ENCODE results near the gene RBM19. TPM values are rescaled to one million over a fixed set of nuclear protein-coding genes. Genes with fewer than 3 reads are reported as not detected.

Gene RBM19
- polyA plus RNA-seq, 2 of the 4 experiments (the other 2 are of a cell fraction) = 16.0 to 18.6 TPM

GRCh38 chr12:113961921-113962710 lies 4.0 kb downstream of the RBM19 start:
- ATAC-seq (no peak), DNase-seq (ENCODE audit: low read depth in 1 of 2, low spot score in 1 of 2) (peak in 1 of 2 experiments; percentile 18), FAIRE-seq (no peak)
- 75% methylated on average over 16 of the region's 16 CpGs for WGBS (ENCODE audit: missing lambda C conversion rate)
- no peaks in the 10 kb centered on the region for H3K9me3 ChIP-seq
- ChIA-PET POLR2A (no interaction called here), CTCF (interaction anchor here (0.6 to 1.4 kb wide), 2 partner anchors 18 to 586 kb away, joined by 3 read pairs; no protein-coding TSS in a partner anchor)
- H3K4me3 ChIP-seq = no peak overlapping the region
- H3K4me1 ChIP-seq = peaks cover 11% of the 10 kb centered on the region; the same call in 2 of the 3 replicates
- TF ChIP-seq CEBPB (IDR thresholded peaks at IDR 0.05) (no peak), MAX (IDR thresholded peaks at IDR 0.05) (no peak), FOSL2 (IDR thresholded peaks at IDR 0.05) (no peak), FOSL2 (CRISPR knock-in tag; IDR thresholded peaks at IDR 0.05) (peak; percentile 30; the same call in 1 of the 2 replicates), REST (IDR thresholded peaks at IDR 0.05) (no peak)
- no peak overlapping the region for H3K4me2 ChIP-seq
- H3K27ac ChIP-seq = no peak overlapping the region

GRCh38 chr12:113960030-113960429 lies 6.1 kb downstream of the RBM19 start:
- ChIA-PET CTCF (interaction anchor here (0.8 kb wide), 1 partner anchor 9 kb away, joined by 4 read pairs; no protein-coding TSS in a partner anchor), POLR2A (no interaction called here)
- Histone ChIP-seq H3K4me1 (peaks cover 7% of the 10 kb centered on the region; the same call in 2 of the 3 replicates), H3K4me3 (no peak overlapping the region), H3K4me2 (no peak overlapping the region), H3K27ac (no peak overlapping the region), H3K9me3 (no peaks in the 10 kb centered on the region)
- FAIRE-seq (no peak), DNase-seq (ENCODE audit: low read depth in 1 of 2, low spot score in 1 of 2) (no peak), ATAC-seq (no peak)
- WGBS (ENCODE audit: missing lambda C conversion rate) = 93% methylated on average over 6 of the region's 6 CpGs
- no peak for TF ChIP-seq FOSL2 (IDR thresholded peaks at IDR 0.05)
- no peak for TF ChIP-seq FOSL2 (CRISPR knock-in tag; IDR thresholded peaks at IDR 0.05)
- no peak for TF ChIP-seq RARB (CRISPR knock-in tag; IDR thresholded peaks at IDR 0.05)
- TF ChIP-seq MAFK (IDR thresholded peaks at IDR 0.05; ENCODE audit: partially characterized antibody) = no peak
- no peak for TF ChIP-seq TFCP2L1 (CRISPR knock-in tag; IDR thresholded peaks at IDR 0.05)
- TF ChIP-seq E2F6 (IDR thresholded peaks at IDR 0.05; ENCODE audit: borderline replicate concordance, low read depth) = no peak
- TF ChIP-seq CHD4 (IDR thresholded peaks at IDR 0.05; ENCODE audit: borderline replicate concordance) = no peak
- no peak for TF ChIP-seq CEBPB (IDR thresholded peaks at IDR 0.05)
- no peak for TF ChIP-seq RNF2 (IDR thresholded peaks at IDR 0.05; ENCODE audit: borderline replicate concordance, low read depth)
- no peak for TF ChIP-seq PBX3 (IDR thresholded peaks at IDR 0.05)
- no peak for TF ChIP-seq JUN (IDR thresholded peaks at IDR 0.05)
- no peak for TF ChIP-seq CTCF (IDR thresholded peaks at IDR 0.05)
- no peak for TF ChIP-seq HMGXB4 (CRISPR knock-in tag; IDR thresholded peaks at IDR 0.05; ENCODE audit: borderline replicate concordance)

Data from A549 (cell line).